K562 (cell line): ENCODE measurements around the gene CDH8. TPM values are rescaled to one million over a fixed set of nuclear protein-coding genes. Genes with fewer than 3 reads are reported as not detected.

Experiments used
- EP400 ChIP-seq: fragments of 450-650 bp; IDR thresholded peaks from 2 replicates; pipeline ENCODE4 v1.6.1; 2017; ENCODE audit warnings: antibody characterized with exemption, mild to moderate bottlenecking, moderate library complexity
- FOXK1 ChIP-seq: sonication (generic); formaldehyde crosslinking; IDR thresholded peaks from 2 replicates; pipeline ENCODE4 v1.8.0; 2022; ENCODE audit warnings: missing genetic modification reagents, mild to moderate bottlenecking, borderline replicate concordance
- KLF6 ChIP-seq: fragments of 250-450 bp; sonication (Bioruptor Pico); IDR thresholded peaks from 2 replicates; pipeline ENCODE4 v1.4.0; 2020; ENCODE audit warnings: mild to moderate bottlenecking, moderate library complexity, borderline replicate concordance
- NFYB ChIP-seq: IDR thresholded peaks from 2 replicates; pipeline ENCODE4 v1.6.1; 2011; ENCODE audit warnings: mild to moderate bottlenecking, moderate library complexity; ENCODE audit not compliant: insufficient read length; ENCODE audit errors: extremely low read depth
- POLR3A ChIP-seq: IDR thresholded peaks from 2 replicates; pipeline ENCODE4 v1.6.1; 2011; ENCODE audit warnings: borderline replicate concordance, mild to moderate bottlenecking, moderate library complexity; ENCODE audit not compliant: insufficient read length, insufficient read depth; ENCODE audit errors: extremely low read depth
- SAP30 ChIP-seq: fragments of 200-600 bp; sonication (generic); IDR thresholded peaks from 2 replicates; pipeline ENCODE4 v1.6.1; 2012; ENCODE audit warnings: borderline replicate concordance, low read depth, mild to moderate bottlenecking, moderate library complexity, low read length, control low read depth, inconsistent platforms; ENCODE audit not compliant: insufficient read depth, poor library complexity, severe bottlenecking
- SMAD1 ChIP-seq: fragments of 150-350 bp; IDR thresholded peaks from 2 replicates; pipeline ENCODE4 v1.6.1; 2014; ENCODE audit warnings: low read length, low read depth; ENCODE audit not compliant: partially characterized antibody
- ZNF311 ChIP-seq: fragments of 250-450 bp; sonication (Bioruptor Pico); IDR thresholded peaks from 2 replicates; pipeline ENCODE4 v1.4.0; 2020; ENCODE audit warnings: mild to moderate bottlenecking, moderate library complexity
- polyA plus RNA-seq, 8 experiments: library from polyadenylated mRNA; depleted of rRNA in 4 of 8; stranded (reverse) in 5 of 8; unstranded in 3 of 8; fragments of >200 nt; fragmentation: Nextera tagmentation in 2 of 8; fragmentation: Illumina TruSeq in 1 of 8; extraction: Ambion mirVana in 2 of 8; extraction: Trizol in 1 of 8; gene quantifications; 2 replicates each; pipeline versions ENCODE4 v1.2.1 to v1.2.3, GENCODE V29; 2011 to 2014; ENCODE audit warnings: inconsistent platforms in 1 of 8, missing spikeins in 1 of 8
- total RNA-seq, 7 experiments: library from RNA; depleted of rRNA in 6 of 7; stranded (reverse); fragments of >200 nt in 6 of 7; fragmentation: Illumina TruSeq in 2 of 7; extraction: Trizol in 2 of 7; gene quantifications; 2 replicates each; pipeline versions ENCODE4 v1.2.1 to v1.2.3, GENCODE V29; 2011 to 2021; ENCODE audit warnings: low replicate concordance in 1 of 7
- TF ChIP-seq, protein P1 (sequence below): fragments of 250-450 bp; sonication (Bioruptor Pico); IDR thresholded peaks from 2 replicates; pipeline ENCODE4 v1.9.0; 2021; ENCODE audit warnings: mild to moderate bottlenecking
- TF ChIP-seq, protein P2 (sequence below): fragments of 450-650 bp; IDR thresholded peaks from 2 replicates; pipeline ENCODE4 v1.6.1; 2016; ENCODE audit warnings: antibody characterized with exemption

The CDH8 gene
- total and polyA plus RNA-seq, 9 of the 15 experiments (the other 6 are each of a cell fraction or from before 2014, with no cell fraction given): 0.22 to 1.4 (median 0.42) TPM; not detected in 4

DNA sequence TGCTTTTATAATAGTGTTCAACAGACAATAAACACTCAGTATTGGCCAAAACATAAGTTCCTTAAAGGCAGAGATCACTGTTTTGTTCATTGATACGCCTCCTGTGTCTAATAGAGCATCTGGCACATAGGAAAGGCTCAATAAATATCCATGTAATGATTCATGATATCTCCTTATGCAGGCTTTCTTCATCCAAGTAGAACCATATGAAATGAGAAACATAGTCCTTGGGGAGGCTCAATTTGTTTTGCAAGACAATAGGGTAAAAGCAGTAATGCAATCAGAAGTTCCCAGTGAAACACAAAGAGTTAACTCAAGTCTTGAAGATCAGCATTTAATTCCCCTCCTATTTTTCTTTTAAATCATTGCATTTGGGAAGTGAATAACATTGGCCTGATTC lies 16.4 kb downstream of the CDH8 start (continued):
- TF ChIP-seq, protein P1, sequence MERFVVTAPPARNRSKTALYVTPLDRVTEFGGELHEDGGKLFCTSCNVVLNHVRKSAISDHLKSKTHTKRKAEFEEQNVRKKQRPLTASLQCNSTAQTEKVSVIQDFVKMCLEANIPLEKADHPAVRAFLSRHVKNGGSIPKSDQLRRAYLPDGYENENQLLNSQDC: no peak
- TF ChIP-seq SAP30 (no peak), KLF6 (CRISPR knock-in tag) (no peak), POLR3A (no peak), ZNF311 (CRISPR knock-in tag) (no peak), FOXK1 (CRISPR knock-in tag) (no peak), NFYB (no peak), EP400 (no peak), SMAD1 (no peak)
- TF ChIP-seq, protein P2, sequence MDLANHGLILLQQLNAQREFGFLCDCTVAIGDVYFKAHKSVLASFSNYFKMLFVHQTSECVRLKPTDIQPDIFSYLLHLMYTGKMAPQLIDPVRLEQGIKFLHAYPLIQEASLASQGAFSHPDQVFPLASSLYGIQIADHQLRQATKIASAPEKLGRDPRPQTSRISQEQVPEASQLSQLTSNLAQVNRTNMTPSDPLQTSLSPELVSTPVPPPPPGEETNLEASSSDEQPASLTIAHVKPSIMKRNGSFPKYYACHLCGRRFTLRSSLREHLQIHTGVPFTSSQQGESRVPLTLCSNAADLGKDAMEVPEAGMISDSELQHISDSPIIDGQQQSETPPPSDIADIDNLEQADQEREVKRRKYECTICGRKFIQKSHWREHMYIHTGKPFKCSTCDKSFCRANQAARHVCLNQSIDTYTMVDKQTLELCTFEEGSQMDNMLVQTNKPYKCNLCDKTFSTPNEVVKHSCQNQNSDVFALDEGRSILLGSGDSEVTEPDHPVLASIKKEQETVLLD: no peak
